GM12801 (cell line): ENCODE data around the gene SLC25A22.

Source experiments
- TF ChIP-seq, protein P1 (sequence below): IDR thresholded peaks from one replicate; pipeline ENCODE4 v1.5.1; 2011; ENCODE audit warnings: control low read depth; ENCODE audit not compliant: insufficient read length; ENCODE audit errors: extremely low read depth

Gene SLC25A22

DNA sequence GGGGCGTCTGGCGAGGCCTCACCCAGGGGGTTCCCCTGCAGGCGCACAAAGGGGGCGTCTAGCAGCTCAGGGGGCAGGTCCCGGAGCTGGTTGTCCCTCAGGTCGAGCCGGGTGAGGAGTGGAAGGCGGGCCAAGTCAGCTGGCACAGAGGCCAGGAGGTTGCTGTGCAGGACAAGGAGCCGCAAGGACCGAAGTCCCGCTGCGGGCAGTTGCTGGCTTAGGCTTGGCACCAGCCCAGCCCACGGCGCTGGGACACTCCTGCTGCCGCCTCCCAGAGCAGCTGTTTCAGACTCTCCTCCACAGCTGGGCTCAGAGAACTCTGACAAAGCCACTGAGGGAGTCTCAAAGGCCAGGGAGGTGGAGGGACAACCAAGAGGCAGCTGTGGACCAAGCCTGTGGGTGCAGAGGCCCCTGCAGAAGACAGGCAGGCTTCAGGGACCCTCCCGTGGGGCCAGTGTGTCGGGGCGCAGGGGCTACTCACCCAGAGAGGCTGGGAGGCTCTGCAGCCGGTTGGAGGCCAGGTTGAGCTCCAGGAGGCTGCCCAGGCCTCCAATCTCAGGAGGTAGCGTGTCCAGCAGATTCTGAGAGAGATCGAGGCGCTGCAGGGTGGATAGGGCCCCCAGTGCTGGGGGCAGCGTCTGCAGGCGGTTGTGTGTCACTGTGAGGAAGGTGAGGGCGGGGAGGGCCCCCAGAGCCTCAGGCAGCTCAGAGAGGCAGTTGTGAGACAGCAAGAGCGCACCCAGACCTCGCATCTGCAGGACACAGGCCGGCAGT lies 4.8 kb upstream of the SLC25A22 start:
- TF ChIP-seq, protein P1, sequence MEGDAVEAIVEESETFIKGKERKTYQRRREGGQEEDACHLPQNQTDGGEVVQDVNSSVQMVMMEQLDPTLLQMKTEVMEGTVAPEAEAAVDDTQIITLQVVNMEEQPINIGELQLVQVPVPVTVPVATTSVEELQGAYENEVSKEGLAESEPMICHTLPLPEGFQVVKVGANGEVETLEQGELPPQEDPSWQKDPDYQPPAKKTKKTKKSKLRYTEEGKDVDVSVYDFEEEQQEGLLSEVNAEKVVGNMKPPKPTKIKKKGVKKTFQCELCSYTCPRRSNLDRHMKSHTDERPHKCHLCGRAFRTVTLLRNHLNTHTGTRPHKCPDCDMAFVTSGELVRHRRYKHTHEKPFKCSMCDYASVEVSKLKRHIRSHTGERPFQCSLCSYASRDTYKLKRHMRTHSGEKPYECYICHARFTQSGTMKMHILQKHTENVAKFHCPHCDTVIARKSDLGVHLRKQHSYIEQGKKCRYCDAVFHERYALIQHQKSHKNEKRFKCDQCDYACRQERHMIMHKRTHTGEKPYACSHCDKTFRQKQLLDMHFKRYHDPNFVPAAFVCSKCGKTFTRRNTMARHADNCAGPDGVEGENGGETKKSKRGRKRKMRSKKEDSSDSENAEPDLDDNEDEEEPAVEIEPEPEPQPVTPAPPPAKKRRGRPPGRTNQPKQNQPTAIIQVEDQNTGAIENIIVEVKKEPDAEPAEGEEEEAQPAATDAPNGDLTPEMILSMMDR = no peak

DNA sequence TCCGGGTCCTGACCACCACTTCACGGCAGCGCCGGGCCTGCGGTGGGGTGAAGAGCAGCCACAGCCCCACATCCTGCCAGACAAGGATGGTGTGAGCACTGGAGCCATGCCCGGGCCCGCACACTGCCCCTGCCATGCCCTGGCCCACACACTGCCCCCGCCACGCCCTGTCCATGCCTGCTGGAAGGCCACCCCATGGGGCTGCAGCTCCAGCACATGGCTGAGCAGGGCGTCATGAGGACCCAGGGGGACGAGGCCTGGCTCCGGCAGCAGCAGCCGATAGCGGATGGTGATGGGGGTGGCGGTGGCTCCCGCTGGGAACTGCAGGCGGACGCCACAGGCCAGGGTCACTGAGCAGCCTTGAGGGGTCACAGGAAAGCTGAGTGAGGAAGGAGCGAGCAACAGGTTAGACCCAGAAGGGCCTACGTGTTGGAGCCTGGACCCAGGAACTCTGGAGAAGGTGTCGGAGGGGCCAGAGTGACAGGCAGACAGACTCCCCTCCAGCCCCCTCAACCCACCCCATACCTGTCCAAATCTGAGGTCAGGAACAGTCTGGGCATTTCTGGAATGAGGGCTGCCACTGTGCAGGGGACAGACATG lies 4.0 kb upstream of the SLC25A22 start:
- TF ChIP-seq, protein P1 = no peak

DNA sequence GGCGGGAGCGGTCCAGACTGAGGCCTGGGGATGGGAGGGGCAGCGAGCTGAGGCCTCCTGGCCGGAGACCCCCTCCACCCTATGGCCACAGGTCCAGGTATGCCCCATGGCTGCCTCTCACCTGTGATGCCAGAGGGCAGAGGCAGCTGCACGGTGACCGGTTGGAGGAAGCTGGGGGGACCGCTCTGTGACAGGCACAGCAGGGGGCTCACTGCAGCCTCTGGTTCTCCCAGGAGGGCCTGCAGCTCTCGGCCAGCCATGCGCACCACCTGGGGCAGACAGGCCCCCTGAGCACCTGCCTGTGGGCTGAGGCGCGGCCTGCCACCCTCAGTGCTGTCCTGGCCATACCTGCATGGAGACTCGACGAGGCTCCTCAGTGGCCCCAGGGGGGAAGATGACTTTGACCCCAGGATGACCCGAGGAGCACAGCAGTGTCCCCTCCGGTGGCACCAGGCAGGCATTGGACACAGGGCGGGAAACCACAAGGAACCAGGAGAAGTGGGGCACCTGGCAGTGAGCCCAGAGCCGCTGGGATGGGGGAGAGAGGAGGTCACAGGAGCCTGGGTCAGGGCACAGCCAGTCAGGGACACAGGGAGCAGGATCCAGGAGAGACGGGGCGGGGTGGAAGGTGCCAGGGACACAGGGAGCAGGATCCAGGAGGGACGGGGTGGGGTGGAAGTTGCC lies 3.2 kb upstream of the SLC25A22 start:
- TF ChIP-seq, protein P1 = no peak

DNA sequence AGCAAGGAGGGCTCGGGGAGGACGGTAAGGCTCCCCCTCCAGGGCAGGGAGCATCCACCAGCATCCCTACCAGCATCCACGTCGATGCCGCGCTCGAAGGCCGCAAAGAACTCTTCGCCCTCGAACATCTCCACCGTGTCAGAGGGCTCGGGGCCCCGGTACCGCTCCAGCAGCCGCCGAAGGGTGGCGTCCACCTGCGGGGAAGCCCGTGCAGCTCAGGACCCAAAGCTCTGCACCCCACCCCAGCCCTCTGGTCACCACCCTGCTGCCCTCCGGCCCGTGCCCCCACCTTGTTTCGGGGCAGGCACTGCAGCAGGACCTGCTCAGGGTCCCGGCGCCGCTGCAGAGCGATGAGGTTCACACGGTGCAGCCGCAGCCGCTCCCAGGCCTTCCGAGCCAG lies 2.4 kb upstream of the SLC25A22 start:
- TF ChIP-seq, protein P1 = no peak

DNA sequence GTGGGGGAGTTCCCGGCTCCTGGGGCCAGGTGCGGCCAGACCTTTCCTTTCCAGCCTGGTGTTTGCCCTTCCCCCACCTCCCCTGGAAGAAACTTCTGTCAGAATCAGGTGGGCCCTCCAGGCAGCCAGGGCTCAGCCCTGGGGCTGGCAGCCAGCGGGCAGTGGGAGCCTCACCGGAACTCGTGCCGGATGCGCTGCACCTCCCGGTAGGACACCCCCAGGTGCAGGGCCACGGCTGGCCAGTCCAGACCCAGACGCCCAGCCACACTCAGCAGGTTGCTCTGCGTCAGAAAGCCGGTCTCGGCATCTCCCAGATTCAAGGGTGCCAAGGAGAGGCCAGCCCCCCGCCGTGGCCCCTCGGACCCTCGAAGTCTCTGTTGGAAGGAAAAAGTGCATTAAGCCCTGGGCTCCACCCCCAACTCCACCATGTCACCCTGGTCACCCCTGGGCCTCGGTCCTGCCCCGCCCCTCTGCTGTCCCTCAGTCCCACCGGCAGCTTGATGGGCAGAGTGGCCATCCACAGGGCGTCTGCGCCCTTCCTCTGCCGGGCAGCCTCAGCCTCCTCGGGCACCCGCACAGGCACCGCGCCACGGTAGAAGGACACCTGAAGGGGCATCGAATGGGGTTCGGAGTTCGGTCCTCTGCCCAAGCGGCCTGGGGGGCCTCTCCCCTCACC lies 1.7 kb upstream of the SLC25A22 start:
- TF ChIP-seq, protein P1 = no peak

DNA sequence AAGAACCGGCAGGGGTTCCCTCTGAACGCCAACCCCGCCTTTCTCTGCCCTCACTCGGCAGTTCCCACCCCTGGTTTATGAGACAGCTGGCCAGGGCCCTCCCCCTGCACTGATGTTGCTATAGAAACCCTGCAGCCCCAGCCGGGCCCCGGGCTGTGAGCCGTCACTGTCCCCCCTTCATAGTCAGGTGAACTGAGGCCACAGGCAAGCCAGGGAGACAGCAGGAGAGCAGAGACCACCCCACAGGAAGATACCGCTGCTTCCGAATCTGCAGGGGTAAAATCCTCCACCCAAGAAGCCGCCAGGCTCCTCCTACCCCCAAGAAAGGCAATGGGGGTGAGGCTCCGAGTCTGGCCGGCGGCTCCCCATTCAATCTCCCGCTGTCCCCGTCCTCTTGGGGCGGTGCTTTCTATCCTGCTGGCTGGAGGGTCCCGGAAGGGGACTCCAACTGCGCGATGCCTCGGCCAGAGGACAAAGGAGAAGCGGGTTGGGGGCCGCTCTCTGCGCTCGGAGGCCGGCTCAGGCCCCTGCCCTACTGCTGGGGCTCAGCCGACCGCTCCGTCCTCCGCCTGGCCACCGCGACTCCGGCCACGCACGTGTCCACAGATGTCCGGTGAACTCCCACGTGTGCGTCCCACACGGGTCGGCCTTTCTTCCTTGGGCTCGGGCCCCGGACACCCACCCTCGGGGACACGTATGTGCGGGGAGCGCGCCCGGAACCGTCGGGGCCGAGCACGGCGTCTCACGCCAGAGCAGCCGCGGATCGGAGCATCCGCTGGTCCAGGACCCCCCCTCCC lies 587 bp downstream of the SLC25A22 start:
- TF ChIP-seq, protein P1 = no peak
